Liver (tissue), 9 donors: Measurements from ENCODE around the gene ZNF48. TPM values are rescaled to one million over a fixed set of nuclear protein-coding genes. Genes with fewer than 3 reads are reported as not detected.

Experiments
- DNase-seq: peaks from one replicate; pipeline ENCODE4 v3.0.0-alpha.2; 2017; ENCODE audit warnings: low spot score
- H3K27ac ChIP-seq, 2 donors: one replicate each; pipeline ENCODE4 v1.7.0; 2013; ENCODE audit warnings: inconsistent platforms in 2 of 2, low read length in 2 of 2, control low read depth in 1 of 2, low read depth in 1 of 2, mild to moderate bottlenecking in 1 of 2
- H3K27me3 ChIP-seq, 4 donors: one replicate each; pipeline versions ENCODE4 v1.6.1 to v1.7.0; 2013; ENCODE audit warnings: low read length in 3 of 4, inconsistent platforms in 1 of 4, mild to moderate bottlenecking in 1 of 4, moderate library complexity in 1 of 4; ENCODE audit not compliant: control insufficient read depth in 4 of 4, insufficient read depth in 4 of 4
- H3K36me3 ChIP-seq, 4 donors: one replicate each; pipeline versions ENCODE4 v1.6.1 to v1.7.0; 2013; ENCODE audit warnings: low read length in 3 of 4, mild to moderate bottlenecking in 3 of 4, low read depth in 1 of 4, moderate library complexity in 1 of 4; ENCODE audit not compliant: control insufficient read depth in 4 of 4, insufficient read depth in 3 of 4
- H3K4me1 ChIP-seq, 4 donors: one replicate each; pipeline versions ENCODE4 v1.6.1 to v1.7.0; 2013; ENCODE audit warnings: low read length in 3 of 4, mild to moderate bottlenecking in 3 of 4, moderate library complexity in 1 of 4; ENCODE audit not compliant: control insufficient read depth in 4 of 4, insufficient read depth in 4 of 4
- H3K4me3 ChIP-seq, 3 donors: one replicate each; pipeline versions ENCODE4 v1.6.1 to v1.7.0; 2013; ENCODE audit warnings: low read length in 3 of 3, control low read depth in 1 of 3, low read depth in 1 of 3, mild to moderate bottlenecking in 1 of 3
- H3K9ac ChIP-seq, 2 donors: one replicate each; pipeline ENCODE4 v1.7.0; 2013; ENCODE audit warnings: low read length in 2 of 2, mild to moderate bottlenecking in 2 of 2, moderate library complexity in 2 of 2, control low read depth in 1 of 2, low read depth in 1 of 2
- H3K9me3 ChIP-seq, 4 donors: one replicate each; pipeline versions ENCODE4 v1.6.1 to v1.7.0; 2013; ENCODE audit warnings: low read length in 3 of 4; ENCODE audit not compliant: control insufficient read depth in 4 of 4
- CTCF ChIP-seq: fragments of 150-350 bp; IDR thresholded peaks from 2 replicates; pipeline ENCODE4 v1.5.1; 2017; ENCODE audit warnings: improper control_type of control experiment, low read depth, low read length; ENCODE audit not compliant: missing input control
- EGR1 ChIP-seq, 2 donors: IDR thresholded peaks; 2 replicates each; pipeline ENCODE4 v1.6.1; 2016 to 2018; ENCODE audit warnings: antibody characterized with exemption in 2 of 2, low read depth in 2 of 2
- FOXA1 ChIP-seq: IDR thresholded peaks from 2 replicates; pipeline ENCODE4 v1.6.1; 2016; ENCODE audit warnings: antibody characterized with exemption
- HNF4A ChIP-seq, 2 donors: conservative IDR thresholded peaks; 2 replicates each; pipeline ENCODE4 v1.6.1; 2016; ENCODE audit warnings: antibody characterized with exemption in 2 of 2, mild to moderate bottlenecking in 2 of 2
- HNF4G ChIP-seq: IDR thresholded peaks from 2 replicates; pipeline ENCODE4 v1.6.1; 2016; ENCODE audit warnings: antibody characterized with exemption
- MAX ChIP-seq: IDR thresholded peaks from 2 replicates; pipeline ENCODE4 v1.6.1; 2016; ENCODE audit warnings: antibody characterized with exemption
- RAD21 ChIP-seq, 2 donors: IDR thresholded peaks; 2 replicates each; pipeline ENCODE4 v1.6.1; 2016; ENCODE audit warnings: antibody characterized with exemption in 2 of 2, mild to moderate bottlenecking in 2 of 2
- REST ChIP-seq: IDR thresholded peaks from 2 replicates; pipeline ENCODE4 v1.6.1; 2016; ENCODE audit warnings: antibody characterized with exemption, mild to moderate bottlenecking
- RXRA ChIP-seq, 2 donors: IDR thresholded peaks; 2 replicates each; pipeline ENCODE4 v1.6.1; 2017 to 2018; ENCODE audit warnings: antibody characterized with exemption in 2 of 2, mild to moderate bottlenecking in 1 of 2
- SP1 ChIP-seq: IDR thresholded peaks from 2 replicates; pipeline ENCODE4 v1.6.1; 2018; ENCODE audit warnings: antibody characterized with exemption, mild to moderate bottlenecking
- TAF1 ChIP-seq: conservative IDR thresholded peaks from 2 replicates; pipeline ENCODE4 v1.6.1; 2016; ENCODE audit warnings: antibody characterized with exemption, mild to moderate bottlenecking
- YY1 ChIP-seq: IDR thresholded peaks from 2 replicates; pipeline ENCODE4 v1.6.1; 2016; ENCODE audit warnings: antibody characterized with exemption, mild to moderate bottlenecking
- ZBTB33 ChIP-seq: IDR thresholded peaks from 2 replicates; pipeline ENCODE4 v1.6.1; 2016; ENCODE audit warnings: antibody characterized with exemption
- WGBS: extraction: QIAGEN DNeasy Blood & Tissue Kit; methylation state at CpG from one replicate; pipeline ENCODE4 v1.1.7; 2013; 5-methylcytosine and 5-hydroxymethylcytosine counted together
- polyA plus RNA-seq, 2 donors: library from polyadenylated mRNA; stranded (reverse) in 1 of 2; unstranded in 1 of 2; fragments of 200-250 nt in 1 of 2; fragments of >200 nt in 1 of 2; fragmentation: Nextera tagmentation in 1 of 2; extraction: Ambion mirVana in 1 of 2; gene quantifications; one replicate each; pipeline versions ENCODE4 v1.2.1 to v1.2.3, GENCODE V29; 2013 to 2015
- total RNA-seq, 2 donors: library from RNA; depleted of rRNA; stranded (reverse); fragments of >200 nt; gene quantifications; one replicate each; pipeline ENCODE4 v1.2.3, GENCODE V29; 2014
- donor health status: healthy.
- donor health status: healthy.
- donor health status: healthy.
- donor health status: healthy.
- donor health status: healthy.

The ZNF48 gene
- total and polyA plus RNA-seq, 4 donors, result 2.3 to 4.7 (median 3.1) TPM

- no peak for TF ChIP-seq ZBTB33
- no peak for TF ChIP-seq TAF1
- TF ChIP-seq RAD21 (IDR thresholded peaks at IDR 0.05), result no peak
- no peak for TF ChIP-seq RXRA (IDR thresholded peaks at IDR 0.05)
Observed at GRCh38 chr16:30357715-30358576, 37.3 kb upstream of the ZNF48 start (continued).

GRCh38 chr16:30358577-30358936 lies 36.7 kb upstream of the ZNF48 start:
- Histone ChIP-seq H3K9me3 (no peaks in the 10 kb centered on the region), H3K4me3 (no peak overlapping the region), H3K4me1 (peaks cover 6 to 39% (median 32%) of the 10 kb centered on the region in 4 donors), H3K36me3 (peaks cover 4 to 26% (median 12%) of the 10 kb centered on the region in 4 donors), H3K27me3 (no peaks in the 10 kb centered on the region), H3K27ac (no peak overlapping the region), H3K9ac (no peak overlapping the region)
- TF ChIP-seq REST, result no peak
- no peak for TF ChIP-seq MAX
- no peak for TF ChIP-seq CTCF
- TF ChIP-seq EGR1 (IDR thresholded peaks at IDR 0.05; ENCODE audit: low read depth in 2 of 2), result no peak
- no peak for TF ChIP-seq HNF4A (conservative IDR thresholded peaks at IDR 0.05)
- no peak for TF ChIP-seq SP1
- TF ChIP-seq RXRA (IDR thresholded peaks at IDR 0.05), result no peak
- no peak for TF ChIP-seq YY1
- TF ChIP-seq FOXA1, result no peak
- TF ChIP-seq HNF4G, result no peak
- TF ChIP-seq RAD21 (IDR thresholded peaks at IDR 0.05), result no peak
- DNase-seq, result no peak
- WGBS, result 95% methylated on average over 9 of the region's 9 CpGs
